Regular cardiac myocyte (primary cell): ENCODE measurements around the gene CCKAR. TPM values are rescaled to one million over a fixed set of nuclear protein-coding genes. Genes with fewer than 3 reads are reported as not detected.

ENCODE experiments used
- total RNA-seq: library from RNA; depleted of rRNA; stranded (reverse); fragments of >200 nt; gene quantifications from 2 replicates; pipeline ENCODE4 v1.2.3, GENCODE V29; 2014

The CCKAR gene, protein sequence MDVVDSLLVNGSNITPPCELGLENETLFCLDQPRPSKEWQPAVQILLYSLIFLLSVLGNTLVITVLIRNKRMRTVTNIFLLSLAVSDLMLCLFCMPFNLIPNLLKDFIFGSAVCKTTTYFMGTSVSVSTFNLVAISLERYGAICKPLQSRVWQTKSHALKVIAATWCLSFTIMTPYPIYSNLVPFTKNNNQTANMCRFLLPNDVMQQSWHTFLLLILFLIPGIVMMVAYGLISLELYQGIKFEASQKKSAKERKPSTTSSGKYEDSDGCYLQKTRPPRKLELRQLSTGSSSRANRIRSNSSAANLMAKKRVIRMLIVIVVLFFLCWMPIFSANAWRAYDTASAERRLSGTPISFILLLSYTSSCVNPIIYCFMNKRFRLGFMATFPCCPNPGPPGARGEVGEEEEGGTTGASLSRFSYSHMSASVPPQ
- total RNA-seq: under 0.01 TPM in 1 of 2 replicates, not detected in the other

DNA sequence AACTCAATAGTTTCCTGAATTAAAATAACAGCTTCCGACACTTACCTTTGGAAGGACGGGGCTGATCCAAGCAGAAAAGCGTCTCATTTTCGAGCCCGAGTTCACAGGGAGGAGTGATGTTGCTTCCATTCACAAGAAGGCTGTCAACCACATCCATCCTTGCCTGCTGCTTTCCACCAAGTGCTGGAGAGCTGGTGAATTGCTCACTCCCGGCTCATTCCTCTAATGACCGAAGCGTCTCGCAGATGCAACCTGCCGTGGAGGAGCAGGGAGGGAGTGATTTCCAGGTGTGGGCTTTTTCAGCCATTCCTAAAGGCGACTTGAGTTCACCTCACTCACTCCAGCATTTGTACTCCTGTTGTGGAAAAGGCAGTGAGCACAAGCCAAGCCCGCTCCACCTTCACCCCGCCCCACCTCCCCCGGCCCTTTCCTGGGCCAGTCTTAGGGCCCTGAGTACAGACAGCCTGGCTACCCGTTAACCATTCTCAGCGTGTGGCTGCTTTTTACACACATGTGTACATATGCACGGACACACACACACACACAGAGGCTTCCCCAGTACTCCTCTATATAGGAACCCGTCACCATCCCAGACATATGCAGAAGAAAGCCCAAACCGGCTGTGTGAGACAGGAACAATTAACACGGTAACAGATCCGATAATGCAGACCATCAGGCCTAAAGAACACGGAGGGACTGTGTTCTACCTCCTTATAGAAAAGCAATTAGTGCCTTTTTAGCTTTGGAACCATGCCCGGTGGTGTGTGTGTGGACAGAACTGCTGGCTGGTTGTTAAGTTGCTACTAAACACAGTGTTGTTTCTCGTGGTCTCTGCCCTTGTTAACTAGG lies at the start of gene CCKAR:
TSS of gene CCKAR (minus strand) at position 374 of the 849 bp plus-strand sequence. CDS start at position 157, 217 bp downstream.

Other genes starting within 250 kb of the CCKAR start
- 85.7 and 94.7 TPM in 2 replicates for gene RBPJ, start 169.5 kb downstream of the CCKAR start, total RNA-seq
- 30.9 and 48.5 TPM in 2 replicates for gene TBC1D19, start 93.6 kb upstream of the CCKAR start, total RNA-seq